ENCODE results near the gene ATXN7L1. TPM values are rescaled to one million over a fixed set of nuclear protein-coding genes. Genes with fewer than 3 reads are reported as not detected.

Gene ATXN7L1
- total and polyA plus RNA-seq, 2 of the 8 experiments (the other 6 are each of a cell fraction or from before 2014, with no cell fraction given): 14.3 to 34.0 TPM

GRCh38 chr7:105741982-105742381, 134.4 kb downstream of the ATXN7L1 start:
- Histone ChIP-seq H2AFZ (ENCODE audit: low read length) (no peak overlapping the region), H2BK15ac (ENCODE audit: low read length) (no peak overlapping the region; the same call in 1 of the 2 replicates), H3K79me1 (ENCODE audit: low read depth, low read length) (no peaks in the 10 kb centered on the region), H3K4ac (replicated peaks; ENCODE audit: insufficient read length, low read depth, low read length) (no peak overlapping the region), H3K36me3 (ENCODE audit: control insufficient read depth in 2 of 4, insufficient read depth in 4 of 4, low read length in 3 of 4) (no peaks in the 10 kb centered on the region), H3K9ac (replicated peaks in 1 of 4; ENCODE audit: extremely low read depth in 1 of 4, low read depth in 3 of 4, low read length in 3 of 4) (no peak overlapping the region), H3K23me2 (ENCODE audit: low read depth, low read length) (no peaks in the 10 kb centered on the region), H3K4me2 (ENCODE audit: insufficient read depth in 1 of 2, low read depth in 2 of 2, low read length in 2 of 2) (no peak overlapping the region), H2BK120ac (replicated peaks; ENCODE audit: low read depth, low read length) (no peak overlapping the region), H4K20me1 (replicated peaks in 1 of 2; ENCODE audit: control insufficient read depth in 1 of 2, insufficient read depth in 2 of 2, low read length in 2 of 2) (peaks cover 0 to 2% of the 10 kb centered on the region in 2 experiments), H2BK5ac (ENCODE audit: low read depth, low read length) (0 out of 2 replicates have a peak overlapping the region, but pooled peaks have one; percentile 5), H3K9me3 (ENCODE audit: insufficient read depth in 2 of 2, low read depth in 1 of 2, low read length in 1 of 2) (no peaks in the 10 kb centered on the region), H3K27me3 (replicated peaks in 1 of 4; ENCODE audit: control insufficient read depth in 3 of 4, extremely low read depth in 1 of 4, insufficient read depth in 3 of 4, low read length in 3 of 4) (no peaks in the 10 kb centered on the region), H3K79me2 (ENCODE audit: control insufficient read depth in 1 of 2, insufficient read depth in 2 of 2, low read length in 2 of 2) (no peaks in the 10 kb centered on the region), H3K27ac (ENCODE audit: low read depth, low read length) (no peak overlapping the region), H2BK12ac (ENCODE audit: low read depth, low read length) (no peak overlapping the region), H3K4me1 (replicated peaks in 1 of 4; ENCODE audit: control insufficient read depth in 3 of 4, insufficient read depth in 4 of 4, low read length in 3 of 4) (peaks cover 0 to 13% (median 3%) of the 10 kb centered on the region in 4 experiments; a peak in 4 of 7 replicates), H3K23ac (ENCODE audit: insufficient read length) (no peak overlapping the region), H4K8ac (ENCODE audit: extremely low read depth, insufficient read depth, low read length) (no peak overlapping the region), H4K91ac (replicated peaks; ENCODE audit: insufficient read length, low read length) (no peak overlapping the region), H4K5ac (ENCODE audit: insufficient read length, low read depth, low read length) (no peak overlapping the region), H3K4me3 (ENCODE audit: extremely low read depth in 1 of 4, insufficient read depth in 2 of 4, low read depth in 3 of 4, low read length in 4 of 4) (no peak overlapping the region), H2BK20ac (ENCODE audit: low read length) (no peak overlapping the region), H3K18ac (ENCODE audit: extremely low read depth, low read length) (no peak overlapping the region), H3K14ac (ENCODE audit: insufficient read length) (no peak overlapping the region), H2AK5ac (ENCODE audit: low read depth, low read length) (no peak overlapping the region), H3K56ac (replicated peaks; ENCODE audit: insufficient read length, low read depth, low read length) (no peak overlapping the region)
- ChIA-PET POLR2A (ENCODE audit: partially characterized antibody) (no interaction called here), CTCF (ENCODE audit: partially characterized antibody) (interaction anchor here (0.6 to 22.6 kb wide), 11 partner anchors 12 to 130 kb away, joined by 3 to 307 read pairs (median 4); no protein-coding TSS in a partner anchor)
- no peak for TF ChIP-seq SP4 (IDR thresholded peaks at IDR 0.05; ENCODE audit: low read length)
- no peak for TF ChIP-seq MAX (IDR thresholded peaks at IDR 0.05)
- no peak for TF ChIP-seq RNF2 (IDR thresholded peaks at IDR 0.05; ENCODE audit: borderline replicate concordance, low read depth, low read length, missing control alignments, poor library complexity, severe bottlenecking)
- TF ChIP-seq YY1 (IDR thresholded peaks at IDR 0.05; ENCODE audit: low read depth, low read length): no peak
- TF ChIP-seq CBX8 (IDR thresholded peaks at IDR 0.05; ENCODE audit: borderline replicate concordance, low read depth, low read length): no peak
- no peak for TF ChIP-seq USF2 (IDR thresholded peaks at IDR 0.05; ENCODE audit: low read length)
- 87% methylated on average over 4 of the region's 4 CpGs; no CpG with 5 or more reads in 1 of the 2 experiments for WGBS, 2 experiments (ENCODE audit: extremely low coverage in 1 of 2, insufficient coverage in 1 of 2, insufficient read length in 1 of 2, insufficient replicate concordance in 2 of 2, low coverage in 1 of 2, low lambda C conversion rate in 2 of 2, missing lambda C conversion rate in 1 of 2)
- DNase-seq (ENCODE audit: low read depth in 1 of 2, low spot score in 2 of 2): no peak
- no peak for FAIRE-seq

Data from H1 (cell line).